Measurements from ENCODE around the gene SLC22A25. TPM values are rescaled to one million over a fixed set of nuclear protein-coding genes. Genes with fewer than 3 reads are reported as not detected.
"Not testable (repeated sequence)": the region's sequence is repeated elsewhere in the genome, so short reads cannot be mapped to it uniquely, and the experiment has no call there.

SLC22A25 gene
- polyA plus RNA-seq, 1 donor from 2014 or later = not detected

DNA sequence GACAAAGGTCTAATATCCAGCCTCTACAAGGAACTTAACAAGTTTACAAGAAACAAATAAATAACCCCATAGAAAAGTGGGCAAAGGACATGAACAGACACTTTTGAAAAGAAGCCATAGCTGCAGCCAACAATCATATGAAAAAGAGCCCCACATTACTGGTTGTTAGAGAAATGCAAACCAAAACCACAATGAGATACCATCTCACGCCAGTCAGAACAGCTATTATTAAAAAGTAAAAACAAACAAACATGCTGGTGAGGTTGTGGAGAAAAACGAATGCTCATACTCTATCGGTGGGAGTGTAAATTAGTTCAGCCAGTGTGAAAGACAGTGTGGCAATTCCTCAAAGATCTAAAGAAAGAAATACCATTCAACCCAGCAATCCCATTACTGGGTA lies 5.6 kb upstream of the SLC22A25 start:
- no peak overlapping the region for H3K9ac ChIP-seq (ENCODE audit: low read length)
- no peaks in the 10 kb centered on the region for H3F3A ChIP-seq (ENCODE audit: insufficient read depth, low read length, poor library complexity, severe bottlenecking)
- no peak overlapping the region for H3K4me3 ChIP-seq (ENCODE audit: low read length)
- no peak for TF ChIP-seq MXI1 (conservative IDR thresholded peaks at IDR 0.05; ENCODE audit: poor library complexity, severe bottlenecking)
- no peak for TF ChIP-seq RAD21 (conservative IDR thresholded peaks at IDR 0.05)
- TF ChIP-seq SMC3 (conservative IDR thresholded peaks at IDR 0.05; ENCODE audit: poor library complexity) = no peak
- no peak for TF ChIP-seq POLR2AphosphoS5 (IDR thresholded peaks at IDR 0.05)
- TF ChIP-seq EZH2 (IDR thresholded peaks at IDR 0.05; ENCODE audit: borderline replicate concordance, insufficient read depth, low read length, poor library complexity, severe bottlenecking) = no peak
- no peak for TF ChIP-seq REST (IDR thresholded peaks at IDR 0.05; ENCODE audit: borderline replicate concordance)
- no peak for TF ChIP-seq EP300 (conservative IDR thresholded peaks at IDR 0.05; ENCODE audit: poor library complexity, severe bottlenecking)
- no peak for TF ChIP-seq TAF1 (IDR thresholded peaks at IDR 0.05; ENCODE audit: low read depth)
- no peak overlapping the region for H2AFZ ChIP-seq (ENCODE audit: low read depth, low read length)
- H3K9me3 ChIP-seq (ENCODE audit: low read length) = no peaks in the 10 kb centered on the region
- H3K9me2 ChIP-seq (ENCODE audit: insufficient read depth, low read length) = no peaks in the 10 kb centered on the region
- H3K27me3 ChIP-seq (ENCODE audit: insufficient read depth, low read depth, low read length) = no peaks in the 10 kb centered on the region
- no peaks in the 10 kb centered on the region for H4K20me1 ChIP-seq (ENCODE audit: insufficient read depth)
- H3K36me3 ChIP-seq (ENCODE audit: insufficient read depth, low read length) = no peaks in the 10 kb centered on the region
- no peaks in the 10 kb centered on the region for H3K79me2 ChIP-seq (replicated peaks; ENCODE audit: insufficient read depth, low read length)
- H3K27ac ChIP-seq (ENCODE audit: low read length) = no peak overlapping the region
- H3K4me2 ChIP-seq (ENCODE audit: low read length) = no peak overlapping the region

DNA sequence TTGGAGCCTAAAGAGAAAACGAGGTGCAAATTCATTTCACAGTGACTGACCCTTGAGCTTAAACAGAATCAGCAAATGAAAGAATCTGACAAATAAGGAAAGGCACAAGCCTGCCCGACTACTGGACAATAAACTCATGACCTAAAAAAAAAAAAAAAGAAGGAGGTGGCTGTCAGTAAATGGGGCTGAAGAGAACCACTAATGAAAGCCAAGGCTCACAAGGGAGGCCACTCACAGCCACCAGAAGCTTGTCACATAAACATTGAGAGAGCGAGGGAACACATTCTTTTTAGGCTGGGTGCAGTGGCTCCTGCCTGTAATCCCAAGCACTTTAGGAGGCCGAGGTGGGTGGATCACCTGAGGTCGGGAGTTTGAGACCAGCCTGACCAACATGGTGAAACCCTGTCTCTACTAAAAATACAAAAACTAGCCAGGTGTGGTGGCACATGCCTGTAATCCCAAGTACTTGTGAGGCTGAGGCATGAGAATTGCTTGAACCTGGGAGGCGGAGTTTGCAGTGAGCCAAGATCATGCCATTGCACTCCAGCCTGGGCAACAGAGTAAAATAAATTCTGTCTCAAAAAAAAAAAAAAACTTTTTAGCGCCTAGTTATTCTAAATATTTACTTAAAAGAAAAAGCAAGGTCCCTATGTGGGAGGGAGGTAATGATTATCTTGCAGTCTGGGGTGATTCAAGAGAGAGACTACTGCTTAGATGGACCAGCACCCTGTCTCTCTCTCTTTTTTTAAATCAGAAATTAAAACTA lies 4.0 kb upstream of the SLC22A25 start:
- not testable (repeated sequence) for H3K9me2 ChIP-seq (ENCODE audit: insufficient read depth, low read length); H3K27me3 ChIP-seq (ENCODE audit: insufficient read depth, low read depth, low read length); H3K4me3 ChIP-seq (ENCODE audit: low read length); H3K9ac ChIP-seq (ENCODE audit: low read length); H3K27ac ChIP-seq (ENCODE audit: low read length); H2AFZ ChIP-seq (ENCODE audit: low read depth, low read length); H3K9me3 ChIP-seq (ENCODE audit: low read length); H3F3A ChIP-seq (ENCODE audit: insufficient read depth, low read length, poor library complexity, severe bottlenecking); H4K20me1 ChIP-seq (ENCODE audit: insufficient read depth); H3K36me3 ChIP-seq (ENCODE audit: insufficient read depth, low read length); H3K79me2 ChIP-seq (replicated peaks; ENCODE audit: insufficient read depth, low read length); H3K4me2 ChIP-seq (ENCODE audit: low read length)

- H3K27me3 ChIP-seq (ENCODE audit: insufficient read depth, low read depth, low read length) = no peaks in the 10 kb centered on the region
- no peak overlapping the region for H3K27ac ChIP-seq (ENCODE audit: low read length)
- H3K36me3 ChIP-seq (ENCODE audit: insufficient read depth, low read length) = no peaks in the 10 kb centered on the region
- no peaks in the 10 kb centered on the region for H4K20me1 ChIP-seq (ENCODE audit: insufficient read depth)
- no peak overlapping the region for H2AFZ ChIP-seq (ENCODE audit: low read depth, low read length)
- H3K79me2 ChIP-seq (replicated peaks; ENCODE audit: insufficient read depth, low read length) = no peaks in the 10 kb centered on the region
- H3K9me2 ChIP-seq (ENCODE audit: insufficient read depth, low read length) = no peaks in the 10 kb centered on the region
- H3K9ac ChIP-seq (ENCODE audit: low read length) = no peak overlapping the region
- H3K4me2 ChIP-seq (ENCODE audit: low read length) = no peak overlapping the region
- no peaks in the 10 kb centered on the region for H3F3A ChIP-seq (ENCODE audit: insufficient read depth, low read length, poor library complexity, severe bottlenecking)
- H3K9me3 ChIP-seq (ENCODE audit: low read length) = no peaks in the 10 kb centered on the region
- H3K4me3 ChIP-seq (ENCODE audit: low read length) = no peak overlapping the region
- TF ChIP-seq EP300 (conservative IDR thresholded peaks at IDR 0.05; ENCODE audit: poor library complexity, severe bottlenecking) (no peak), SMC3 (conservative IDR thresholded peaks at IDR 0.05; ENCODE audit: poor library complexity) (no peak), EZH2 (IDR thresholded peaks at IDR 0.05; ENCODE audit: borderline replicate concordance, insufficient read depth, low read length, poor library complexity, severe bottlenecking) (no peak), MXI1 (conservative IDR thresholded peaks at IDR 0.05; ENCODE audit: poor library complexity, severe bottlenecking) (no peak), REST (IDR thresholded peaks at IDR 0.05; ENCODE audit: borderline replicate concordance) (no peak), TAF1 (IDR thresholded peaks at IDR 0.05; ENCODE audit: low read depth) (no peak)
- TF ChIP-seq, protein P1, sequence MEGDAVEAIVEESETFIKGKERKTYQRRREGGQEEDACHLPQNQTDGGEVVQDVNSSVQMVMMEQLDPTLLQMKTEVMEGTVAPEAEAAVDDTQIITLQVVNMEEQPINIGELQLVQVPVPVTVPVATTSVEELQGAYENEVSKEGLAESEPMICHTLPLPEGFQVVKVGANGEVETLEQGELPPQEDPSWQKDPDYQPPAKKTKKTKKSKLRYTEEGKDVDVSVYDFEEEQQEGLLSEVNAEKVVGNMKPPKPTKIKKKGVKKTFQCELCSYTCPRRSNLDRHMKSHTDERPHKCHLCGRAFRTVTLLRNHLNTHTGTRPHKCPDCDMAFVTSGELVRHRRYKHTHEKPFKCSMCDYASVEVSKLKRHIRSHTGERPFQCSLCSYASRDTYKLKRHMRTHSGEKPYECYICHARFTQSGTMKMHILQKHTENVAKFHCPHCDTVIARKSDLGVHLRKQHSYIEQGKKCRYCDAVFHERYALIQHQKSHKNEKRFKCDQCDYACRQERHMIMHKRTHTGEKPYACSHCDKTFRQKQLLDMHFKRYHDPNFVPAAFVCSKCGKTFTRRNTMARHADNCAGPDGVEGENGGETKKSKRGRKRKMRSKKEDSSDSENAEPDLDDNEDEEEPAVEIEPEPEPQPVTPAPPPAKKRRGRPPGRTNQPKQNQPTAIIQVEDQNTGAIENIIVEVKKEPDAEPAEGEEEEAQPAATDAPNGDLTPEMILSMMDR (IDR thresholded peaks at IDR 0.05; ENCODE audit: poor library complexity, severe bottlenecking) = no peak
These were observed 2.6 kb upstream of the SLC22A25 start for GRCh38 chr11:63246045-63246444.

Data from neural cell (in vitro differentiated cells).